Neuronal stem cell (in vitro differentiated cells): ENCODE data around the gene PTMA.
A peak's percentile ranks its signal among the peaks of the same experiment; 100 is the strongest.

Source experiments
- DNase-seq: peaks from one replicate; pipeline ENCODE4 v3.0.0-alpha.2; 2013; ENCODE audit warnings: low spot score
- H2AFZ ChIP-seq: one replicate; pipeline ENCODE4 v1.6.1; 2013; ENCODE audit warnings: mild to moderate bottlenecking, low read length, inconsistent platforms
- H2AK5ac ChIP-seq: 2 replicates; pipeline ENCODE4 v1.6.1; 2013; ENCODE audit warnings: low read depth, mild to moderate bottlenecking, inconsistent platforms, low read length, moderate library complexity, mixed read lengths
- H2BK120ac ChIP-seq: 2 replicates; pipeline ENCODE4 v1.6.1; 2013; ENCODE audit warnings: low read depth, mild to moderate bottlenecking, inconsistent platforms, low read length, moderate library complexity, mixed read lengths
- H2BK12ac ChIP-seq: one replicate; pipeline ENCODE4 v1.6.1; 2013; ENCODE audit warnings: low read length, inconsistent platforms
- H2BK15ac ChIP-seq: 2 replicates; pipeline ENCODE4 v1.6.1; 2013; ENCODE audit warnings: mild to moderate bottlenecking, low read length, inconsistent platforms, mixed read lengths
- H2BK5ac ChIP-seq: one replicate; pipeline ENCODE4 v1.6.1; 2013; ENCODE audit warnings: inconsistent platforms, mild to moderate bottlenecking, low read length, moderate library complexity
- H3K14ac ChIP-seq: one replicate; pipeline ENCODE4 v1.6.1; 2013; ENCODE audit warnings: low read length, inconsistent platforms
- H3K18ac ChIP-seq: 2 replicates; pipeline ENCODE4 v1.6.1; 2013; ENCODE audit warnings: low read length, inconsistent platforms
- H3K23ac ChIP-seq: 2 replicates; pipeline ENCODE4 v1.6.1; 2013; ENCODE audit warnings: low read depth, mild to moderate bottlenecking, mixed read lengths, low read length, inconsistent platforms; ENCODE audit not compliant: poor library complexity
- H3K27ac ChIP-seq: replicated peaks from 3 replicates; pipeline ENCODE4 v1.5.1; 2013; ENCODE audit warnings: low read length, inconsistent platforms
- H3K27me3 ChIP-seq, 3 experiments: 2 replicates each; pipeline ENCODE4 v1.6.1; 2013; ENCODE audit warnings: low read length in 3 of 3, mild to moderate bottlenecking in 2 of 3, inconsistent platforms in 1 of 3, low read depth in 1 of 3, mixed read lengths in 1 of 3, moderate library complexity in 1 of 3; ENCODE audit not compliant: control insufficient read depth in 3 of 3, insufficient read depth in 3 of 3
- H3K36me3 ChIP-seq, 2 donors: replicated peaks in 1 of 2; 2 replicates each; pipeline ENCODE4 v1.6.1; 2013; ENCODE audit warnings: low read length in 2 of 2; ENCODE audit not compliant: control insufficient read depth in 2 of 2, insufficient read depth in 2 of 2
- H3K4ac ChIP-seq: 2 replicates; pipeline ENCODE4 v1.6.1; 2013; ENCODE audit warnings: inconsistent platforms, mild to moderate bottlenecking, low read length, moderate library complexity
- H3K4me1 ChIP-seq, 2 donors: 1 replicate in 1 of 2; 2 replicates in 1 of 2; pipeline ENCODE4 v1.6.1; 2013; ENCODE audit warnings: low read length in 2 of 2, low read depth in 1 of 2; ENCODE audit not compliant: control insufficient read depth in 2 of 2, insufficient read depth in 1 of 2
- H3K4me2 ChIP-seq: one replicate; pipeline ENCODE4 v1.6.1; 2013; ENCODE audit warnings: mild to moderate bottlenecking, low read length, inconsistent platforms; ENCODE audit not compliant: insufficient read depth, poor library complexity, severe bottlenecking
- H3K4me3 ChIP-seq, 2 donors: 2 replicates each; pipeline ENCODE4 v1.5.1; 2013; ENCODE audit warnings: low read length in 2 of 2, mild to moderate bottlenecking in 2 of 2, inconsistent platforms in 1 of 2, moderate library complexity in 1 of 2
- H3K79me1 ChIP-seq: one replicate; pipeline ENCODE4 v1.6.1; 2013; ENCODE audit warnings: low read depth, mild to moderate bottlenecking, inconsistent platforms, low read length, moderate library complexity
- H3K9ac ChIP-seq: one replicate; pipeline ENCODE4 v1.6.1; 2013; ENCODE audit warnings: mild to moderate bottlenecking, low read depth, low read length, inconsistent platforms; ENCODE audit not compliant: poor library complexity
- H3K9me3 ChIP-seq, 2 donors: replicated peaks in 1 of 2; 2 replicates each; pipeline versions ENCODE3 to v1.6.1; 2013; ENCODE audit warnings: low read length in 2 of 2, mild to moderate bottlenecking in 2 of 2, inconsistent platforms in 1 of 2, low read depth in 1 of 2, mixed read lengths in 1 of 2, moderate library complexity in 1 of 2; ENCODE audit not compliant: control insufficient read depth in 2 of 2, insufficient read depth in 1 of 2
- H4K8ac ChIP-seq: one replicate; pipeline ENCODE4 v1.6.1; 2013; ENCODE audit warnings: low read depth, mild to moderate bottlenecking, inconsistent platforms, low read length, moderate library complexity
- H4K91ac ChIP-seq: one replicate; pipeline ENCODE4 v1.6.1; 2013; ENCODE audit warnings: low read length, low read depth, mild to moderate bottlenecking, inconsistent platforms; ENCODE audit not compliant: poor library complexity
- WGBS, 2 donors: extraction: QIAGEN DNeasy Blood & Tissue Kit; methylation state at CpG; one replicate each; pipeline ENCODE4 v1.1.7; 2013; ENCODE audit warnings: missing lambda C conversion rate in 2 of 2, mixed read lengths in 1 of 2; ENCODE audit not compliant: insufficient read length in 2 of 2, insufficient replicate concordance in 1 of 2; ENCODE audit errors: extremely low coverage in 2 of 2; 5-methylcytosine and 5-hydroxymethylcytosine counted together

PTMA gene

DNA sequence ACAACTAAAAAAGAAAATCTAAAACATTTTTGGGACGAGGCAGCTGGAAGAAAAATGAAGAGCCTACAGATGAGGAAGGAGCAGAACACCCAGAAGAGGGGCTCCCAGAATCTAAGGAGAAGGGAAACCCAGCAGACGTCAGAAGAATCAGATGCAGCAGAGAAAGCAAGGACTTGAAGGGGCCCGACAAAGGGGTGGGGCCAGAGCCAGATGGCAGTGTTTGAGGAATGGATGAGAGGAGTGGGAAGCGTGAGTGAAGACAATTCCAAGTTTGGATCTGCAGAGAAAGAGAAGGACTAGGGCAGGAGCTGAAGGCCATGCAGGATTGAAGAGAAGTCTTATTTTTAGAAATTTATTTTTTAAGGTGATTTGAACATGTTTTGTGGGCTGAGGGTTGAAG is 19.3 kb downstream of the PTMA start:
- Histone ChIP-seq H3K18ac (no peak overlapping the region), H2AK5ac (no peak overlapping the region), H2BK5ac (no peak overlapping the region), H3K23ac (no peak overlapping the region), H3K9ac (no peak overlapping the region), H3K4ac (no peak overlapping the region), H4K91ac (no peak overlapping the region), H3K27me3 (no peaks in the 10 kb centered on the region), H3K79me1 (no peaks in the 10 kb centered on the region), H2BK15ac (no peak overlapping the region), H4K8ac (no peak overlapping the region), H3K14ac (no peak overlapping the region), H3K27ac (no peak overlapping the region), H3K36me3 (peaks cover 0 to 6% of the 10 kb centered on the region in 2 donors), H2AFZ (no peak overlapping the region), H3K4me3 (no peak overlapping the region), H2BK12ac (no peak overlapping the region), H3K4me2 (no peak overlapping the region), H3K4me1 (peaks cover 0 to 8% of the 10 kb centered on the region in 2 donors), H2BK120ac (no peak overlapping the region), H3K9me3 (no peaks in the 10 kb centered on the region)
- no CpG with 5 or more reads among the region's 4 CpGs for WGBS, 2 donors
- no peak for DNase-seq

DNA sequence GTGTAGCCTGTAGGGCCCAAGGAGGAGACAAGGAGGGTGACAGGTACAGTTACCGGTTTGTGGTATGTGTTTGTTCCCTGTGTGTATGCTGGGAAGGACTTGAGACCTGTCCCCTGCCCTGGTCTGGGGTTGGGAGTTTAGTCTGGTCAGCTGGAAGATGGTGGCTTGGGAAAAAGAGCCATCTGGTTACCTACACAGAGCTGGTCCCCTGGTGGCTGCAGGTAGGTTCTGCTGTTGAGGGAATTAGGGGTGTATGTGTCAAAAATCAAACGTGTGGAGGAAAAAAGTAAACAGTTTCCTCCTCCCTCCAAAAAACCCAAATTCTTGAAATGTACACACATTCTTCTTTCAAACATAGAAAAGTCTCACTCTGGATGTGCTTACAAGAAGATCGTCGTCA is 24.3 kb downstream of the PTMA start:
- Histone ChIP-seq H3K4me2 (no peak overlapping the region), H3K4me1 (peaks cover 2 to 14% of the 10 kb centered on the region in 2 donors), H2BK5ac (no peak overlapping the region), H2BK12ac (no peak overlapping the region), H2AK5ac (no peak overlapping the region), H2BK120ac (no peak overlapping the region), H3K4me3 (peak overlapping the region in 1 of 2 donors; percentile 38), H2BK15ac (no peak overlapping the region), H3K18ac (no peak overlapping the region), H3K9ac (no peak overlapping the region), H3K27ac (no peak overlapping the region), H3K9me3 (no peaks in the 10 kb centered on the region), H3K23ac (no peak overlapping the region), H3K4ac (no peak overlapping the region), H2AFZ (no peak overlapping the region), H3K14ac (no peak overlapping the region), H4K8ac (no peak overlapping the region), H4K91ac (no peak overlapping the region), H3K79me1 (no peaks in the 10 kb centered on the region), H3K36me3 (peaks cover 0 to 29% of the 10 kb centered on the region in 2 donors), H3K27me3 (no peaks in the 10 kb centered on the region)
- WGBS, 2 donors, result no CpG with 5 or more reads among the region's 4 CpGs
- no peak for DNase-seq

DNA sequence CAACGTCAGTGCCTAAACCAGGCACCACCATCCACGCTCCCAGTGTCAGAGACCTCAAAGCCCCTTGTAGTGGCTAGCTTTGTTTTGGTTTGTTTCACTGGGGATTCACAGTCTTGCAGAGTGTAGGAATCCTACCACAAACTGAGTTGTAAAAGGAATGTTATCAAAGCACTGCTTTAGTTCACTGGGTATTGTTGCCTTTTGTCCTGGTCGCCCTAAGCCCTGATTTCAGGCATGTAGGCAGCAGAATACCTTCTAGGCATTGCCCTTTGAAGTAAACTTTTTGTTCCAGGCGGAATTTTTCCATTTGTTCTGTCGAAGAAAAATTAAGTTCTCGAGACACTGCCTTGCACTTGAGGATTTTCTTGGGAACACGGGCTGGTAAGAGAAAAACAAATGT is 29.4 kb downstream of the PTMA start:
- Histone ChIP-seq H3K23ac (no peak overlapping the region), H4K91ac (no peak overlapping the region), H3K18ac (no peak overlapping the region), H4K8ac (no peak overlapping the region), H3K79me1 (no peaks in the 10 kb centered on the region), H3K14ac (no peak overlapping the region), H2BK120ac (no peak overlapping the region), H3K9me3 (peaks cover 0 to 1% of the 10 kb centered on the region in 2 donors), H3K9ac (no peak overlapping the region), H2AK5ac (no peak overlapping the region), H3K27ac (peak overlapping the region; percentile 51), H3K4me2 (no peak overlapping the region), H2AFZ (no peak overlapping the region), H2BK12ac (no peak overlapping the region), H3K4ac (no peak overlapping the region), H2BK15ac (no peak overlapping the region), H3K4me1 (peaks cover 4 to 9% of the 10 kb centered on the region in 2 donors), H2BK5ac (no peak overlapping the region), H3K4me3 (no peak overlapping the region), H3K27me3 (no peaks in the 10 kb centered on the region), H3K36me3 (peaks cover 0 to 26% of the 10 kb centered on the region in 2 donors)
- no CpG with 5 or more reads among the region's 7 CpGs for WGBS, 2 donors
- peak; percentile 55 for DNase-seq

DNA sequence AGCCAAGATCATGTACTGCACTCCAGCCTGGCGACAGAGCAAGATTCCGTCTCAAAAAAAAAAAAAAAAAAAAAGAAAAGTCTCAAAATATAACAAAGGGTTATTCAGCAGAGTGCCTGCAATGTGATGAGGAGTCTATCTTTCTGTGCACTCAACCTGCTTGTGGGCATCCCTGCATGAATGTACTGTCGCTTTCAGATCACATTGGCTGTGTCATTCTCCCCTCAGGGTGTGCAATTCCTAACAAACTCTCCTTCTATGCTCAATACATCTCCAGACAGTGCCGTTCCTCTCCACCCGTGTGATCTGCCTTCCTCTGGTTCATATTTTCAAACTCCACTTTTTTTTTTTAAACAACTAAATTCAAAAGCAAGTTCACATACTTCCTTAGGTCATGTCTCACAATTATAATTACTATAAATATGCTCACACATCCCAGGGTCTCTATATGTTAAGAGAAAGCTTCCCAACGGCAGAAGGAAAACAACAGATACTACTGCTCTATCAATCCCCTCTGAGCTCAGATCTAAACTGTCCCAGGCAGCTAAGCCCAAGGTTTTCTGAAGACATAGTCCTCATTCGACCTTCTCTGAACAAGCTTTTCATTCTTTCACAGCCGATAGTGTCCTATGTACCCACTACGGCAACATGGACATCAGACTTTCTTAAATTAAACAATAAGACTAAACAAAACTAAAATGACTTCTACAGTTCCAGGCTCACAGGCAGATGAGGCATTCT is 35.2 kb downstream of the PTMA start:
- H2BK12ac ChIP-seq, result no peak overlapping the region
- H3K4me2 ChIP-seq, result no peak overlapping the region
- no peak overlapping the region for H2BK15ac ChIP-seq
- H3K4me1 ChIP-seq, result peaks cover 13 to 14% of the 10 kb centered on the region in 2 donors
- H2AK5ac ChIP-seq, result no peak overlapping the region
- no peak for DNase-seq
- no peak overlapping the region for H3K18ac ChIP-seq
- no peak overlapping the region for H3K23ac ChIP-seq
- no peak overlapping the region for H3K4me3 ChIP-seq
- no peaks in the 10 kb centered on the region for H3K79me1 ChIP-seq
- H3K9me3 ChIP-seq, result peaks cover 0 to 1% of the 10 kb centered on the region in 2 donors
- H3K36me3 ChIP-seq, result peaks cover 0 to 3% of the 10 kb centered on the region in 2 donors
- WGBS, 2 donors, result no CpG with 5 or more reads among the region's 9 CpGs
- H2BK5ac ChIP-seq, result no peak overlapping the region
- H4K91ac ChIP-seq, result no peak overlapping the region
- H3K9ac ChIP-seq, result no peak overlapping the region
- no peaks in the 10 kb centered on the region for H3K27me3 ChIP-seq
- H3K4ac ChIP-seq, result no peak overlapping the region
- no peak overlapping the region for H2AFZ ChIP-seq
- H3K27ac ChIP-seq, result peak overlapping the region; percentile 31
- no peak overlapping the region for H4K8ac ChIP-seq
- H3K14ac ChIP-seq, result no peak overlapping the region
- no peak overlapping the region for H2BK120ac ChIP-seq
